NOMO-1 treated with dmso at 0.1 percent for 144 hours (cell line): Measurements from ENCODE around the gene ARID1B.
"Not testable (repeated sequence)": the region's sequence is repeated elsewhere in the genome, so short reads cannot be mapped to it uniquely, and the experiment has no call there.

Experiments
- DNase-seq: peaks from one replicate; lab custom pipeline; 2025; ENCODE audit not compliant: unreplicated experiment; lab: John Stamatoyannopoulos, UW

Gene ARID1B

DNA sequence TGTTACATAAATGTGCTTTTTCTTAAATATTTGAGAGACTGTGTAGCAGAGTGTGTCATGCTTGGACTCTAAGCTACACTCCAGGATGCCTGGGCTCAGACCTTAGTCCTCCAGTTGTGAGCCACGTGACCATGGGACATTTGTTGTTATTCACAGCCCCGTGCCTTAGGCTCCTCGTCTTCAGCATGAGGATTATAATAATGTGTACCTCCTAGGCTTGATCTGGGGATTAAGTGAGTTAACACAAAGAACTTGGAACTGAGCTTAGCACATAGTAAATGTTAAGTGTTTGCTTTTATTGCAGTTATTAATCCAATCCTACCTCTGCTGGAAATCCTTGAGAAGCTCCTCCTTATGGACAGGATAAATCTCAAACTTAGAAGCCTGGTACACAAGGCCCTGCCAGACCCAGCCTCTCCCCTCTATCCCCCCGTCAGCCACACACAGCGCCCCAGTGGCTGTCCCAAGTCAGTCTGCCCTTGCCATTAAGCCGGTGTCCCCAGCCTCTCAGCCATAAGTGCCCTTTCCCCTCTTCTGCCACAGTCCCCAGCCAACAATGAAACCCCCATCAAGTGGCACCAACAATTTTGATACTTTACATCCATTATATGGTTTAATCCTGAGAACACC lies 368.6 kb downstream of the ARID1B start:
- no peak for DNase-seq

GRCh38 chr6:157147054-157148026 lies 370.2 kb downstream of the ARID1B start:
- DNase-seq, result not testable (repeated sequence)

DNA sequence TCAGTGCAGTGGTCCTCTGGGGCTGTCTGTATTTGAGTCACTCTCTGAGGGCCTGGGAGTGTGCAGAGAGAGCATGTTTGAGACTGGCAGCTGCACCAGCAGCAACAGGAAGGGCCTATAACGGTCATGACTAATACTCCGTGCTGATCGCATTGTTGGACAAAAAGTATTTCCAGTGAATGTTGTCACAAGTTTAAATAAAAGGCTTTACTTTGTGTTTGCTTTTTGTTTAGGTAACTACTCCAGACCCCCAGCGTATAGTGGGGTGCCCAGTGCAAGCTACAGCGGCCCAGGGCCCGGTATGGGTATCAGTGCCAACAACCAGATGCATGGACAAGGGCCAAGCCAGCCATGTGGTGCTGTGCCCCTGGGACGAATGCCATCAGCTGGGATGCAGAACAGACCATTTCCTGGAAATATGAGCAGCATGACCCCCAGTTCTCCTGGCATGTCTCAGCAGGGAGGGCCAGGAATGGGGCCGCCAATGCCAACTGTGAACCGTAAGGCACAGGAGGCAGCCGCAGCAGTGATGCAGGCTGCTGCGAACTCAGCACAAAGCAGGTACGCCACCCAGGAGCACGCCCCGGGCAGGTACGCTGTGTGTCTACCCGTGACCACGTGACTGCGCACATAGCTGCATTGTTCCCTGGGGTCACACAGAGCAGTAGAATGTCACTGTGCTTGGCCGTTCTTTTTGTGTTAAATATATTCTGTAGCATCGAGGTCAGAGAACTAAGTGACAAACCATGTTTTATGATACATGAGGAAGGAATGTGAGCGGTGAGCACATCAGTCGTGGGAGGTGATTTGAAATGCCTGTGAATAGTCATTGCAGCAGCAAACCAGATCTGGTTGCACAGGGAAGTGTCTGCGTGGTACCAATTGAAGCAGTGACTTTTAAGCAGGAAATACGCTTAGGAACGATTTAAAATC lies 371.5 kb downstream of the ARID1B start:
- DNase-seq, result no peak

DNA sequence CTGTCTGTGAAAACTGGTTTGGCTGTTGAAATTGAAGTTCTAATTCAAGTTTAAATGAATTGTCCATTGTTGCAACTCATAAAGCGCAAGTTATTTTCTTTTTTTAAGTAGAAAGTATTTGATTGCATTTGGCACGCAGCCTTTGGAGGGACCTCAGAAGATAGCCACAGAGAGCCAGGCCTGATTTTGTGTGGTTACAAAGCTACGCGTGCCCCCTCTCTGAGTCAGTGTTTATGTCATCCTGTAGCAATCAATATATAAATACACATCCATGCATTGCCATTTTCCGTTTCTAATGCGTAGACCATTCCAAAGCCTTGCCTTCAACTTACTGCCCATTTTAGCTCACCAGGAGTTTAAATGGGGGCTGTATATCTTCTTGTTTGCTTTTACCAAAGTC lies 372.9 kb downstream of the ARID1B start:
- DNase-seq, result no peak

DNA sequence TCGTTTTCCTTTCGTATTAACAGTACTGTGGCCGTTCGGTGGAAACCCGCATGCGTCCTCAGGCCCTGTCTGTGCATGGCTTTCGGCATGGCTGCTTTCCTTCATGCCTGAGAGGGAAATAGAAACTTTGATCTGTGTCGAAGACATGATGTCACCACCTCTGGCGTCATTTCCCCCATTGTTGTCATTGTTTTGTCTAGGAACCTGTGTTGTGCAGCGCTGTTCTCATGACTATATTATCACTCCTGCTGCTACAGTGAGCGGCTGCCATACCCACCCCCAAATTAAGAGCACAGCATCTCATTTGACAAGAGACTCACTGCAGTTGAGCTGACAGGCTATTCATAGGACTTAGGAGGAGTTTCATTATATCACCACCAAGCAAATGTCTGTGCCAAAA lies 373.9 kb downstream of the ARID1B start:
- no peak for DNase-seq

DNA sequence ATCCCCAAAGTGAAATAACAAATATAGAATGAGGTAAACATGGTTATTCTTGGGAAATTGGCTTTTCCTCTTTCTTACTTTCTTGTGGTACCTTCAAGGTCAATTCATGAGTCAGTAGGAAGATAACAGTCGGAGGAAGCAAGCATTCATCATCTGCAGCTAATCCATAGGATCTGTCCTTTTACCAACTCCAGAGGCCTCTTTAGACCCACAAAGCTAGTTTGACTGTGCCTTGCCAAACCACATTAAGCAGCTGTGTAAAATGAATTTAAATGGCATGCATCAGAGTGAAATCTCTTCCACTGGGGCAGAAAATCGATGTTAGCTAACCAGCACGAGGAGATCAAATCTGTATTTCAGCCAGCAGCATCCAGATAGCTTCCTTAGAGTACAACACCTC lies 374.8 kb downstream of the ARID1B start:
- no peak for DNase-seq

DNA sequence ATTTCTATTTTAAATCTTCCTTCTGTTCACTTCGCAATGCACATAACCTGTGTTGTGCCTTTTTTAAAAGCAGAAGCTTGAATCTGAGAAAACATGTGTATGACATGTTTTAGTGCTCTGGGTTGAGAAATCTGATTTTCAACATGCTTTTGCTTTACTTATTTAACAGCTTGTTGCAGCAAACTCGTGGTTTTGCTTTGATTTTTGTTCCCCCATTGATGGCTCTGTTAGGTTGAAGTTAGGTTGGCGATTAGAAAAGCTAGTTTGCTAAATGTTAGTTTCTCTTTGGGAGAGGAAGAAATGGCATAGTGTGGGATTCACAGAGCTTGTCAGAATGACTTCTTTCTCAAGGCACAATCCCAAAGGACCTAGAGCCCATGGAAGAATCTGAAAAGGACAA lies 375.4 kb downstream of the ARID1B start:
- DNase-seq, result no peak

GRCh38 chr6:157155804-157156203 lies 378.6 kb downstream of the ARID1B start:
- no peak for DNase-seq

DNA sequence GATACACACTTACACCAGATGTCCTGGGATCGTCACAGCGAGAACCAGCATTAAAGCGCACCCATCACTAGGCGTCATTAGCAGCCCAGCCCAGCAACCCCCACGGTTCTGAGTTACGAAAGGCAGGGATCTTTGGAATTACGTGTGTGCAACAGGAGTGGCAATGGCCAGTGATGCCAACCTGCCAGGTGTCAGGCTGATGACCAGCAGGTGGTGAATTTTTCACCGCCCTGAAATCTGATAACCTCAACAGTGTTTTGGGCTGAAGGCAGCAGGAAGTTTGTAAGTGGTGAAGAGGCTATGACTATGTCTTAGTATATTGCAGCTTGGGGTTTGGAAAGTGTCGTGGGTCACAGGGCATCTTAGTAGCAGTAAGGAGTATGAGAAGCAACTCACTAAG lies 380.1 kb downstream of the ARID1B start:
- no peak for DNase-seq

- DNase-seq, result no peak
Observed at GRCh38 chr6:157158456-157158855, 381.3 kb downstream of the ARID1B start.

DNA sequence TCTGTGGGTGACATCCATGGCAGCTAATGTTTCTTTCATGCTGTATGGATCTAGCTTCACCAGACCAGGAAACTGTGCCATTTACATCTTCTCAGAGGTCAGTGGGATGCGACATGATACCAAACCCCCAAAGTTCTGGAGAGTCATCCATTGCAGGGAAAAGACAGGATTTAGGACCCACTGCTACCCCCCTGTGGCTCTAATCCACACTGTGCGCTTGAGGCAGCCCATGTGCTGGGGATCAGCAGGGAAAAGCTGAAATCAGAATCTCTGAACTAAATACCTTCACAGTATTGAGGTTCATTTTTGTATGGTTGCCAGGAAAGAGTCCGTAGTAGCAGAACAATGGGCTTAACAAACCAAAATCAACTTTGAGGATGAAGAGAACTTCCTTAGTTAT lies 381.7 kb downstream of the ARID1B start:
- no peak for DNase-seq

DNA sequence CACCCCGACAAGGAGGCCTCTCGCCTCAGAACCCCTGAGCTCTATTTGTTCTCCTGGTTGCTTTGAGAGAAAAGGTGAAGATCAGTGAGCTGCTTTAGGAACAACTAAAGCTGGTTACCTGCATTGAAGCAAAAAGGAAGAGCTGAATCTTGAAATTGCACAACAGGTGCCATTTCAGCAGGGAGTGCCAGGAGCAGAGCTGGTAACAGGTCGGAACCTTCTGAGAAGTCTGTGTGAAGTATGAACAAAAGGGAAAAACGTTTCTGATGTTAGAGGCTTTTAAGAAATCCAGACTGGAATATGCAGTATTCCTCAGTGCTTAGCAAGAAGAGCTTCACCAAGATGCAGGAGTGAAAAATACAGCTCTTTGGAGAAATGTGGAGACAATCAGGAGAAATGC lies 382.2 kb downstream of the ARID1B start:
- no peak for DNase-seq

DNA sequence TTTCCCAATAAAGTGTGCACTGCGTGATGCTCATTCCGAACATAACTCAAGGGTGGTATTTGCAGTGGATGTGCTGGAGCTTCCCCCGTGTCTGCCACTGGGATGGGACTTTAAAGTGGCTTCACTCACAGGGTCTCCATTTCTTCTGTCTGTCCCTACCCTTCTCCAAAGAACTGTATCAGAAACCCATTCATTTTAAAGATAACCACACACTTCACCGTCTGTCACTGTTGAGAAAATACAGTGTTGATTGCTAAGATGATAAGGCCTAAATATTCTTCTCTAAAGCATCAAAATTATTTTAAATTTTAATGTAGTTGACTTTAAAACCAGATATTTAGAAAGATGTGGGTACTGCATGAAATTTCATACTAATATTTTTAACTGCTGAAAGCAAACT lies 384.7 kb downstream of the ARID1B start:
- DNase-seq, result no peak

DNA sequence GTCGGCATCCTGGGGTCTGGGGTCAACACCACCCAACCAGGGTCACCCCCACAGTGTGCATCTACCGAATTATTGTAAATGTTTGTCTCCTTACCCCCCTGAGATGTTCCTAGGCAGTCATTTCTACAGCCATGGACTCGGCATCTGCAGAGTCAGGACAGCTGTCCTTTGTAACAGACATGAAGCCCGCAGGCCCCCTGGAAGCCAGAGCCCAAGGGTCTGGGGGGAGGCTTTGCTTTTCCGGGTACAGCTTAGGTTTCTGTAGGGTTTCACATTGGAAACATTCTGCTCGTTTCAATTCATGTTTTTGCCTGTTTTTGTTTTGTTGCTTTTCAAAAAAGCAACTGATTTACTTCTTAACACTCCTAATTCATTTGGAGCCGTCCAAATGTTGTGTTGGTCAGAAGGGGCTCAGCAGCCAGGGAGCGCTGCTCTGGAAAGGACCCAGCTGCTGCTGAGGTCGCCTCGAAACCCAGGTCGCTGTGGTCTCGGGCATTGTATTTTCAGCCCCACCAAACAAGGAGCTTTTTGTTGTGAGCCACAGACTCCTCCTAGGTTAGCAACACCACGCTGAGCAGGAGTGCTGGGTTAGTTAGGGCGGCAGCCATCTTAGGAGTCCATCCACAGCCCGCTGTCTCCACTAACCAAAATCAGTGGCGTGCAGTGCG lies 385.7 kb downstream of the ARID1B start:
- DNase-seq, result no peak

DNA sequence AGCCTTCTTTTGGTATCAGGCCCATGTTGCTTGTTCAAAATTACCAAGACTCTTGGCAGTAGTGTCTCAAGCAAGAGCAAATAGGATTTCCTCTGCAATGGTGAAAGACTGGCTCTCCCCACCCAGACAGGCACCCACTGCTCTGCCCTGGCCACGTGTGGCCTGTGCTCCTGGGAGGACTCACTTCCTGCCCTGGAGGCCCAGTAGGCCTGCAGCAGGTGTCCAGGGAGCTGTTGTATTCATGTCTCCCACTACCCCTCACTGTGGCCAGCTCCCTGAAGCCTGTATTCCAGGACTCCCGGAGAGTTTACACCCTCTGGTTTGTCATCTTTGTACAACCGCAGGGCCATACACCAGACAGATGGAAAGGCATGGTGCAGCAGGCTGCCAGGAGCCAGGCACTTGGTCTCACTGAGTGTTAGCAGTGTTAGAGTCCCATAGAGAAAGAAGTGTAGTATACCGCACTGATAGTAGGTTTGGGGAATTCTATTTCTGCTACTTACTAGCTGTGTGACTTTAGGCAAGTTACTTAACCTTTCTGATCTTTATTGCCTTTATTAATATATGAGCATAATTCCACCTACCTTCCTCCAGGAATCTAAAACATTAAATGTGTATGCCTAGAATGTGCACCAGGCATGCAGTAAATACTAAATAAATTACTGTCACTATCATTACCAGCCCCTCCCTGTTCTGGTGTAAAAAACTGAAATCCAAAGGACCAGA lies 386.4 kb downstream of the ARID1B start:
- no peak for DNase-seq

DNA sequence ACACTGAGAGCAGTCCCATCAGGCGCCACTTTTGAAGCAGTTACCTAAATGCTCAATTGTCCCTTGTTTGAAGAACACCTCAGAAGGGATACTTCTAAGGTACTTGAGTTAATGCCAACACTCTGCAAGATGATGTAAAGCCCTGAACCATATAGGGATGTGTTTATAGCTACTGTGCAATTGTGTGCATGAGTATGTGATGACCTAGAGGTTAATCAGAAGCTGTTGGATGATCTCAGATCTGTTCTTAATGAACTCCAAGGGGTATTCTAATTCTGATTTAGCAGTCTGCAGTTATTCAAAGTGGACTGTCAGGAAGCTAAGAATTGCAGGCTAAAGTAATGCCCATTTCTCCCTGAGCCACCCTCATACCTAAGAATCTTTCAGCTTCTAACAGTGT lies 387.8 kb downstream of the ARID1B start:
- DNase-seq, result no peak

- DNase-seq, result no peak
Observed at GRCh38 chr6:157166784-157167183, 389.6 kb downstream of the ARID1B start.

DNA sequence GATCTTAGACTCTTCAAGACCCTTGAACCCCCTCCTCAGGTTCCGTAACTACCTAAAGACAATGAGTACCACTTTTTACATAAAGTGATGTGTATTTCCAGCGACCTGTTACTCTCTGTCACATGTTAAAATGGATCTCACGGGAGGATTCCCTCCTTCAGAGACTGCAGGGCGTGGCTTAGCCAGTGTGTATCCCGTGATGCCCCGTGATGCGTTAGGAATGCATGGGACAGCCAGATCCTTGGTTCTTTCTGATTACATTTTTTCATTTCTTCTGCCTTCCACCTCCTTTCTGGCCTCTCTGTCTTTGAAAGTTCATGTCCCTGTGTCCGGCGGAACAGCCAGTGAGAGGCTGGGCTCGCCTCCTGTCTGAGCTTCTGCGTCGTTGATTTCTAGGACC lies 390.7 kb downstream of the ARID1B start:
- no peak for DNase-seq

DNA sequence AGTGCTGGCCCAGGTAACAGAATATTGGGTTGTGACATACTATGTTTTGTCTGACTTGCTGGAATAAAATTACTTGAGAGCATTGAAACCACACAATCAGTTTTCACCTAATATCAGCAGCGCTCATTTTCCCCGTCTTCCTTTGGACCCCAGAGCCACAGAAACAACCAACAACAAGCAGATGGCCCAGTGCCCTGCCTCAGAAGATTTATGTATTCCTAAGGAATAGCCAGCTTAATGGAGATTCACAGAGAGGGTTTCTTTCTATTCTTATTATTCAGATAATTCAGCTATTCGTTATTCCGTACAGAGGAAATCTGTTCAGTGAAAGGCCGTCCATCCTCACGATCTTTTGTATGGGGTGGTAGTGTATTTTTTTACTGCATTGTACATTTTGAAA lies 391.3 kb downstream of the ARID1B start:
- no peak for DNase-seq

GRCh38 chr6:157169226-157169625 lies 392.0 kb downstream of the ARID1B start:
- DNase-seq, result no peak
